NCI-H1417 (cell line): ENCODE results near the gene CHRND.
"Not testable (repeated sequence)": the region's sequence is repeated elsewhere in the genome, so short reads cannot be mapped to it uniquely, and the experiment has no call there.

Source experiments
- DNase-seq, 3 experiments: peaks; one replicate each; lab custom pipeline; 2025; lab: John Stamatoyannopoulos, UW

Gene CHRND

GRCh38 chr2:232541961-232542714, 16.2 kb downstream of the CHRND start:
- no peak for DNase-seq

- DNase-seq = no peak
Measured at GRCh38 chr2:232542715-232543467, 16.9 kb downstream of the CHRND start.

GRCh38 chr2:232543491-232543890, 17.5 kb downstream of the CHRND start:
- no peak for DNase-seq

GRCh38 chr2:232543928-232544631, 18.1 kb downstream of the CHRND start:
- DNase-seq = no peak

GRCh38 chr2:232544674-232545073, 18.7 kb downstream of the CHRND start:
- DNase-seq = no peak

GRCh38 chr2:232545511-232546375, 19.8 kb downstream of the CHRND start:
- no peak for DNase-seq

- DNase-seq = no peak
Measured at GRCh38 chr2:232547991-232548390, 22.0 kb downstream of the CHRND start.

- no peak for DNase-seq
Measured at GRCh38 chr2:232549655-232550353, 23.8 kb downstream of the CHRND start.

- peak; percentile 84 to 95 (median 92) for DNase-seq
Measured at GRCh38 chr2:232550354-232551249, 24.6 kb downstream of the CHRND start, which contains the start of the genes EIF4E2 and TIGD1. Gene EIF4E2 (plus strand): TSS chr2:232550689. CDS start chr2:232550725, 36 bp downstream. Gene TIGD1 (minus strand): TSS chr2:232550557. CDS start chr2:232549882, 675 bp downstream.

GRCh38 chr2:232551250-232551638, 25.3 kb downstream of the CHRND start:
- no peak for DNase-seq

- no peak for DNase-seq
Measured at GRCh38 chr2:232551776-232552175, 25.8 kb downstream of the CHRND start.

- DNase-seq = no peak
Measured at GRCh38 chr2:232556426-232556825, 30.5 kb downstream of the CHRND start.

- no peak for DNase-seq
Measured at GRCh38 chr2:232562515-232563151, 36.7 kb downstream of the CHRND start.

GRCh38 chr2:232563580-232563979, 37.6 kb downstream of the CHRND start:
- DNase-seq = no peak

GRCh38 chr2:232567721-232568120, 41.8 kb downstream of the CHRND start:
- DNase-seq = no peak

GRCh38 chr2:232568161-232568560, 42.2 kb downstream of the CHRND start:
- DNase-seq = no peak

- DNase-seq = no peak
Measured at GRCh38 chr2:232569541-232569940, 43.6 kb downstream of the CHRND start.

GRCh38 chr2:232570481-232570880, 44.5 kb downstream of the CHRND start:
- DNase-seq = not testable (repeated sequence)

- DNase-seq = no peak
Measured at GRCh38 chr2:232571026-232571474, 45.1 kb downstream of the CHRND start.
